Psoas muscle (tissue), 8 donors: ENCODE results near the gene ADCY9. TPM values are rescaled to one million over a fixed set of nuclear protein-coding genes. Genes with fewer than 3 reads are reported as not detected.

Source experiments
- ATAC-seq, 4 donors: fragments of 200-7000 bp; cut with Tn5 transposase; one replicate each; pipeline ENCODE4 v1.9.1; 2020; ENCODE audit warnings: moderate library complexity in 3 of 4, mild to moderate bottlenecking in 2 of 4
- DNase-seq, 2 donors: peaks; one replicate each; pipeline ENCODE4 v3.0.0-alpha.2; 2020
- H3K27ac ChIP-seq: fragments of 200-600 bp; one replicate; pipeline ENCODE4 v1.8.0; 2022
- H3K27me3 ChIP-seq, 3 donors: fragments of 200-600 bp in 1 of 3; one replicate each; pipeline versions ENCODE4 v1.6.1 to v1.8.0; 2013 to 2022; ENCODE audit warnings: low read length in 2 of 3, mild to moderate bottlenecking in 2 of 3, moderate library complexity in 1 of 3; ENCODE audit not compliant: insufficient read depth in 3 of 3
- H3K36me3 ChIP-seq, 2 donors: fragments of 200-600 bp in 1 of 2; one replicate each; pipeline versions ENCODE4 v1.6.1 to v1.8.0; 2013 to 2022; ENCODE audit warnings: low read depth in 1 of 2, mild to moderate bottlenecking in 1 of 2, moderate library complexity in 1 of 2; ENCODE audit not compliant: insufficient read depth in 1 of 2
- H3K4me1 ChIP-seq: fragments of 200-600 bp; one replicate; pipeline ENCODE4 v1.8.0; 2022
- H3K4me3 ChIP-seq: fragments of 200-600 bp; one replicate; pipeline ENCODE4 v1.8.0; 2022; ENCODE audit warnings: mild to moderate bottlenecking
- H3K9me3 ChIP-seq: fragments of 200-600 bp; one replicate; pipeline ENCODE4 v1.8.0; 2022
- WGBS, 3 donors: extraction: QIAGEN DNeasy Blood & Tissue Kit; methylation state at CpG; one replicate each; pipeline versions ENCODE4 v1.1.6 to v1.1.7; 2013; 5-methylcytosine and 5-hydroxymethylcytosine counted together
- intact Hi-C, 2 donors: fragments of 100-400 bp; cut with DNase I; formaldehyde crosslinking; loops; one replicate each; pipeline versions ENCODE4 v1.11.0 to v1.14.2; 2022
- polyA plus RNA-seq, 3 donors: library from polyadenylated mRNA; stranded (reverse); fragments of 200-250 nt; gene quantifications; one replicate each; pipeline ENCODE4 v1.2.3, GENCODE V29; 2013
- total RNA-seq, 4 donors: library from RNA; stranded (reverse); fragmentation: NEBNext Ultra II Directional in 2 of 4; extraction: Animal tissue kit (Norgen Biotek cat#: 25700) in 2 of 4; gene quantifications; one replicate each; pipeline versions ENCODE4 v1.2.1 to v1.2.4, GENCODE V29; 2021 to 2023
- TF ChIP-seq, protein P1 (sequence below): fragments of 200-600 bp; IDR thresholded peaks from one replicate; pipeline ENCODE4 v1.8.0; 2022; ENCODE audit warnings: antibody characterized with exemption
- donor health status: healthy with polysubstance abuse.
- donor health status: DM: no; HTN: no; CAD: no; lungs with moderate emphysema.
- donor health status: Bipolar disorder and iron deficiency.
- donor health status: healthy.
- donor health status: DM: yes; HTN: yes; CAD: no.
- donor health status: DM: no; HTN: no; CAD: no.
- donor health status: DM: no; HTN: no; CAD: no.
- donor health status: DM: yes; HTN: yes; CAD: no.

ADCY9 gene
- total and polyA plus RNA-seq, 7 donors: 9.0 to 134 (median 44.9) TPM

DNA sequence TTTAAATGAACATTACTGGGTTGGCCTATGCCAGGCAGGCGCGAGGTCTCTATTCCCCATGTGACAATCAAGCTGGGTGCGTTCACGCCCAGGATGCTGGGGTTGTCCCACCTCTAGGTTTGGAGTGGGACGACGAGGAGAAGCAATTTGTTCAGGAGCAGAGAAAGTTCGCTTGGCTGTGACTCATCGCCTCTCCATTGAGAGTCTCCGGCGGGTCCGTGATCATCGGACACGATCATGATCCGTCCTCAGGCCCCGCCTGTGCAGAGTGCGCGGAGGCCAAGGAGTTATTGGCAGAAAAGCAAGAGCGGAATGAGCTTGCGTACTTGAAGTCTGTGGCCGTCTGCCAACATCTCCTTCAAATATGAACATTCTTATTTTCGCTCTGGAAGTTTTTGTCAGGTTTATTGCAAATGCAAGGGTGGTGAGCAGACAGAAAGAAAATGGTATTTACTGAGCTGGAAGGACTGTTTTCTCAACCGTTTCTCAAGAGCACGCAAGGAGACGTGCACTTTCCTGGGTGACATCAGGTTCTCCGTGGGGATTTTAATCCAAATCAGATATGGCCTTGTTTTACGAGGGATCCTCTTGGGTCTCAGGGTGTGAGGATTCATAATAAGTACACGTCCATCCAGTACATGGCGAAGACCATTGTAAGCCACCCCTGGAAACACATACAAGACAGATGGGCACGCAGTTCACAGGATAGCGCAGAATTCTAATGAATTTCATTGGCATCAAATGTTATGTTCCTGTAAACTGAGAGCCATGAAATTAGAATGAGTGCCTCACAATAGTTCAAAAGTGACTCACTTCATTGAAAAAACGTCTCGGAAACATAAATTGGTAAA lies 165.7 kb downstream of the ADCY9 start:
- no peaks in the 10 kb centered on the region for H3K9me3 ChIP-seq
- H3K27ac ChIP-seq: peak overlapping the region; percentile 81
- no peaks in the 10 kb centered on the region for H3K36me3 ChIP-seq
- WGBS, 3 donors: 23 to 37% (median 28%) methylated on average over 32 of the region's 32 CpGs
- peak; percentile 84 for DNase-seq
- intact Hi-C loops: no loop called here
- peak overlapping the region; percentile 47 for H3K4me3 ChIP-seq
- H3K4me1 ChIP-seq: peaks cover 42% of the 10 kb centered on the region
- no peaks in the 10 kb centered on the region for H3K27me3 ChIP-seq
- TF ChIP-seq, protein P1, sequence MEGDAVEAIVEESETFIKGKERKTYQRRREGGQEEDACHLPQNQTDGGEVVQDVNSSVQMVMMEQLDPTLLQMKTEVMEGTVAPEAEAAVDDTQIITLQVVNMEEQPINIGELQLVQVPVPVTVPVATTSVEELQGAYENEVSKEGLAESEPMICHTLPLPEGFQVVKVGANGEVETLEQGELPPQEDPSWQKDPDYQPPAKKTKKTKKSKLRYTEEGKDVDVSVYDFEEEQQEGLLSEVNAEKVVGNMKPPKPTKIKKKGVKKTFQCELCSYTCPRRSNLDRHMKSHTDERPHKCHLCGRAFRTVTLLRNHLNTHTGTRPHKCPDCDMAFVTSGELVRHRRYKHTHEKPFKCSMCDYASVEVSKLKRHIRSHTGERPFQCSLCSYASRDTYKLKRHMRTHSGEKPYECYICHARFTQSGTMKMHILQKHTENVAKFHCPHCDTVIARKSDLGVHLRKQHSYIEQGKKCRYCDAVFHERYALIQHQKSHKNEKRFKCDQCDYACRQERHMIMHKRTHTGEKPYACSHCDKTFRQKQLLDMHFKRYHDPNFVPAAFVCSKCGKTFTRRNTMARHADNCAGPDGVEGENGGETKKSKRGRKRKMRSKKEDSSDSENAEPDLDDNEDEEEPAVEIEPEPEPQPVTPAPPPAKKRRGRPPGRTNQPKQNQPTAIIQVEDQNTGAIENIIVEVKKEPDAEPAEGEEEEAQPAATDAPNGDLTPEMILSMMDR: no peak
- ATAC-seq: peak; percentile 63 to 75 (median 70)

DNA sequence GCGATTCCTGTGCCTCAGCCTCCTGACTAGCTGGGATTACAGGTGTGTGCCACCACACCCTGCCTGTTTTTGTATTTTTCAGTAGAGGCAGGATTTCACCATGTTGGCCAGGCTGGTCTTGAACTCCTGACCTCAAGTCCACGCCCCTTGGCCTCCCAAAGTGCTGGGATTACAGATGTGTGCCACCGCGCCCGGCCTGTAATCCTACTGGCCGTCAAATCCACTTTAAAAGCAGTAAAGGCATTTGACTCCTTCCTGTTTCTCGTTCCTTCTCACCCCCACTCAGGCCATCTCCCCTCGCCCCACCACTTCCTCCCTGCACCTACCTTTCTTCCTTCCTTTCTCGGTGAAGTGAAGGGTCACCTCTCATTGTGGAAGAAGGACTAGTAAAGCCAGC lies 166.3 kb downstream of the ADCY9 start:
- Histone ChIP-seq H3K27ac (peak overlapping the region; percentile 81), H3K36me3 (no peaks in the 10 kb centered on the region), H3K9me3 (no peaks in the 10 kb centered on the region), H3K4me3 (peak overlapping the region; percentile 47), H3K4me1 (peaks cover 42% of the 10 kb centered on the region), H3K27me3 (no peaks in the 10 kb centered on the region)
- TF ChIP-seq, protein P1: no peak
- DNase-seq (no peak), ATAC-seq (no peak)
- WGBS, 3 donors: 42 to 48% (median 48%) methylated on average over 9 of the region's 9 CpGs
- intact Hi-C loops: no loop called here

DNA sequence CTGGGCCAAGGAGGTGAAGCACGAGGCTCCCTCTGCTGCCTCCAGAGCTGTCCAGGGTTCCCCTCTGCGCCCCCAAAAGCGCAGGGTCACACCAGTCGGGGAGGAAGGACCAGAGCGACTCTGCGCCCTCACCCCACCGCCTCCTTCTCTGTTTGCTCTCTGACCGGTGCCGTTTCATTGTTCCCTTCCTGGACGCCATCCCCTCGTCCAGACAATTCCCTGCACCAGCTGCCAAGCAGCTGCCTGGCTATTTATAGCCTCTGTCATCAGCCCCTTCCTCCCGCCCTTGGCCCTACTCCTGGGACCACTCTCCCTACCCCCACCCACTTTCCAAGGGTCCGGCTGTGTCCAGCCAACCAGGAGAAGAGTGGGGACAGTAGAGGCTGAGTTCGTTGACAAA lies 167.0 kb downstream of the ADCY9 start:
- WGBS, 3 donors: 7 to 10% (median 10%) methylated on average over 10 to 14 of the region's 14 CpGs
- H3K4me3 ChIP-seq: peak overlapping the region; percentile 47
- intact Hi-C loops: no loop called here
- DNase-seq: peak in 1 of 2 donors; percentile 59
- ATAC-seq: peak; percentile 46 to 67 (median 54)
- TF ChIP-seq, protein P1: no peak
- H3K27ac ChIP-seq: peak overlapping the region; percentile 81
- no peaks in the 10 kb centered on the region for H3K9me3 ChIP-seq
- no peaks in the 10 kb centered on the region for H3K36me3 ChIP-seq
- H3K4me1 ChIP-seq: peaks cover 42% of the 10 kb centered on the region
- H3K27me3 ChIP-seq: no peaks in the 10 kb centered on the region

DNA sequence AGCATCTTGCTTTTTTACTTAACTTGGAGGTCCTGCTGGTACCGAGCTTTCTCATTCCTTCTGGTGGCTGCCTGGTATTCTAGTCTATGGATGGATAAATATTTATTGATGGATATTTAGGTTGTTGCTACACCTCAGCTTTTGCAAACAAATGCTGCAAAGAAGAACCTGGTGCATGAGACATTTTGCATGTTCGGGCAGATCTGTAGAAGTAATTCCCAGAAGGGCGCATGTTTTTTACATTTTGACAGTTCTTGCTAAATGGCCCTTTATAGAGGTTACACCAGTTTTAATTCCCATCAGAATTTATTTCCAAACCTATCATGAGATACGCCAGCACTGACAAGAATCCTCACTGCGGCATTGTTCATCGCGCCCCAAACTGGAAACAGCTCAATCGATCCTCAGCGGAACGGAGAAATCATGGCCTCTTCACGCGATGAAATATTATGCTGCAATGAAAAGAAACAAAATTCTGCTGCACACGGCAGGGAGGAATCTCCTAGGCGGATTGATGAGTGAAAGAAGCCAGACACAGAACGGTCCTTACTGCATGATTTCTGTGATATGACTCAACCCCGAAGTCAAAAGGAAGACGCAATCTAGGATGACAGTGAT lies 167.8 kb downstream of the ADCY9 start:
- Histone ChIP-seq H3K36me3 (no peaks in the 10 kb centered on the region), H3K9me3 (no peaks in the 10 kb centered on the region), H3K4me1 (peaks cover 42% of the 10 kb centered on the region), H3K27ac (no peak overlapping the region), H3K27me3 (no peaks in the 10 kb centered on the region), H3K4me3 (peak overlapping the region; percentile 47)
- DNase-seq (no peak), ATAC-seq (no peak)
- TF ChIP-seq, protein P1: no peak
- intact Hi-C loops: no loop called here
- WGBS, 3 donors: 88 to 90% (median 88%) methylated on average over 17 of the region's 17 CpGs
